Stimulated activated CD4-positive, alpha-beta T cell treated with anti-CD3 and anti-CD28 coated beads, Interleukin-4, amount 100 ng/mL, for 24 hours (primary cell): Measurements from ENCODE around the gene ZDHHC19.
"Not testable (repeated sequence)": the region's sequence is repeated elsewhere in the genome, so short reads cannot be mapped to it uniquely, and the experiment has no call there.

Source experiments
- DNase-seq: peaks from one replicate; pipeline ENCODE4 v3.0.0-alpha.2; 2020

ZDHHC19 gene

GRCh38 chr3:196210673-196211556 lies at the start of gene ZDHHC19:
TSS of gene ZDHHC19 (minus strand) at chr3:196211400. CDS start at chr3:196211315, 85 bp downstream.
- DNase-seq = no peak

GRCh38 chr3:196260784-196261183 lies 49.6 kb upstream of the ZDHHC19 start:
- DNase-seq = no peak

- DNase-seq = no peak
These were observed 44.6 kb upstream of the ZDHHC19 start for GRCh38 chr3:196255776-196256175.

- no peak for DNase-seq
These were observed 43.4 kb upstream of the ZDHHC19 start for GRCh38 chr3:196254376-196255283.

GRCh38 chr3:196251918-196252317 lies 40.7 kb upstream of the ZDHHC19 start:
- DNase-seq = no peak

GRCh38 chr3:196246612-196247308 lies 35.6 kb upstream of the ZDHHC19 start:
- peak; percentile 7 for DNase-seq

- not testable (repeated sequence) for DNase-seq
These were observed 33.0 kb upstream of the ZDHHC19 start for GRCh38 chr3:196244166-196244565.

GRCh38 chr3:196241704-196242103 lies 30.5 kb upstream of the ZDHHC19 start:
- no peak for DNase-seq

- DNase-seq = no peak
These were observed 29.2 kb upstream of the ZDHHC19 start for GRCh38 chr3:196240424-196240823.

- no peak for DNase-seq
These were observed 27.7 kb upstream of the ZDHHC19 start for GRCh38 chr3:196238612-196239560.

- DNase-seq = no peak
These were observed 26.0 kb upstream of the ZDHHC19 start for GRCh38 chr3:196237203-196237602.

GRCh38 chr3:196236223-196236622 lies 25.0 kb upstream of the ZDHHC19 start:
- DNase-seq = no peak

GRCh38 chr3:196235452-196236122 lies 24.4 kb upstream of the ZDHHC19 start:
- no peak for DNase-seq

GRCh38 chr3:196232882-196233251 lies 21.7 kb upstream of the ZDHHC19 start:
- DNase-seq = no peak

GRCh38 chr3:196232154-196232881 lies 21.1 kb upstream of the ZDHHC19 start:
- DNase-seq = no peak

- no peak for DNase-seq
These were observed 16.7 kb upstream of the ZDHHC19 start for GRCh38 chr3:196227629-196228493.

- DNase-seq = no peak
These were observed 15.9 kb upstream of the ZDHHC19 start for GRCh38 chr3:196227121-196227561.

GRCh38 chr3:196225763-196226364 lies 14.7 kb upstream of the ZDHHC19 start:
- no peak for DNase-seq

GRCh38 chr3:196225086-196225485 lies 13.9 kb upstream of the ZDHHC19 start:
- no peak for DNase-seq
